ENCODE measurements around the gene NMRK2. TPM values are rescaled to one million over a fixed set of nuclear protein-coding genes. Genes with fewer than 3 reads are reported as not detected.

NMRK2 gene
- total and polyA plus RNA-seq, 2 of the 13 experiments (the other 11 are each of a cell fraction or from before 2014, with no cell fraction given): not detected

GRCh38 chr19:3984908-3985642 lies 52.2 kb downstream of the NMRK2 start, which contains the start of gene EEF2 (continued):
- TF ChIP-seq PHF5A (CRISPR knock-in tag; IDR thresholded peaks at IDR 0.05; ENCODE audit: low read depth, unreplicated experiment) (peak; percentile 82), ZBTB44 (CRISPR knock-in tag; IDR thresholded peaks at IDR 0.05) (no peak), ZNF44 (CRISPR knock-in tag; IDR thresholded peaks at IDR 0.05) (peak; percentile 50; the same call in 1 of the 2 replicates), IKZF5 (CRISPR knock-in tag; IDR thresholded peaks at IDR 0.05) (peak; percentile 79), ATF1 (CRISPR knock-in tag; IDR thresholded peaks at IDR 0.05) (peak; percentile 73; the same call in 1 of the 2 replicates), ZMYM3 (CRISPR knock-in tag; IDR thresholded peaks at IDR 0.05) (0 out of 2 replicates have a peak, but pooled peaks have one; percentile 12), ZBTB25 (CRISPR knock-in tag; IDR thresholded peaks at IDR 0.05) (peak; percentile 84; the same call in 1 of the 2 replicates), ZNF264 (CRISPR knock-in tag; IDR thresholded peaks at IDR 0.05) (no peak), PHF21A (CRISPR knock-in tag; IDR thresholded peaks at IDR 0.05) (no peak; the same call in 1 of the 2 replicates), TRIM22 (IDR thresholded peaks at IDR 0.05) (no peak), ZFP62 (CRISPR knock-in tag; IDR thresholded peaks at IDR 0.05) (no peak), NR1H2 (CRISPR knock-in tag; IDR thresholded peaks at IDR 0.05; ENCODE audit: borderline replicate concordance, low read depth) (0 out of 2 replicates have a peak, but pooled peaks have one; percentile 77), TCF12 (IDR thresholded peaks at IDR 0.05) (no peak), TCF12 (CRISPR knock-in tag; IDR thresholded peaks at IDR 0.05) (peak; percentile 38; the same call in 1 of the 2 replicates), ZNF274 (CRISPR knock-in tag; IDR thresholded peaks at IDR 0.05) (peak; percentile 74; the same call in 1 of the 2 replicates), ZNF687 (CRISPR knock-in tag; IDR thresholded peaks at IDR 0.05) (peak; percentile 89), CTCF (CRISPR knock-in tag; IDR thresholded peaks at IDR 0.05) (no peak), ZNF850 (CRISPR knock-in tag; conservative IDR thresholded peaks at IDR 0.05) (no peak)
